PFSK-1 (cell line): ENCODE results near the gene SPNS3.

ENCODE experiments used
- REST ChIP-seq, 2 experiments: IDR thresholded peaks; 2 replicates each; pipeline versions ENCODE4 v1.6.1 to v1.8.0; 2011 to 2012; ENCODE audit warnings: low read depth in 2 of 2, low read length in 2 of 2, control low read depth in 1 of 2, inconsistent platforms in 1 of 2, mild to moderate bottlenecking in 1 of 2, moderate library complexity in 1 of 2; ENCODE audit not compliant: insufficient read depth in 1 of 2
- SIN3A ChIP-seq: IDR thresholded peaks from 2 replicates; pipeline ENCODE4 v1.6.1; 2012; ENCODE audit warnings: mild to moderate bottlenecking, low read length, moderate library complexity, borderline replicate concordance; ENCODE audit not compliant: insufficient read depth
- TAF1 ChIP-seq: IDR thresholded peaks from 2 replicates; pipeline ENCODE4 v1.6.1; 2012; ENCODE audit warnings: low read length, control low read depth, borderline replicate concordance; ENCODE audit not compliant: insufficient read depth

GRCh38 chr17:4518901-4519300 is 85.2 kb downstream of the SPNS3 start:
- TF ChIP-seq TAF1 = no peak
- TF ChIP-seq REST (IDR thresholded peaks at IDR 0.05; ENCODE audit: insufficient read depth in 1 of 2, low read depth in 2 of 2, low read length in 2 of 2) = no peak
- TF ChIP-seq SIN3A = no peak
